ENCODE data around the gene BAG3.

The BAG3 gene

DNA sequence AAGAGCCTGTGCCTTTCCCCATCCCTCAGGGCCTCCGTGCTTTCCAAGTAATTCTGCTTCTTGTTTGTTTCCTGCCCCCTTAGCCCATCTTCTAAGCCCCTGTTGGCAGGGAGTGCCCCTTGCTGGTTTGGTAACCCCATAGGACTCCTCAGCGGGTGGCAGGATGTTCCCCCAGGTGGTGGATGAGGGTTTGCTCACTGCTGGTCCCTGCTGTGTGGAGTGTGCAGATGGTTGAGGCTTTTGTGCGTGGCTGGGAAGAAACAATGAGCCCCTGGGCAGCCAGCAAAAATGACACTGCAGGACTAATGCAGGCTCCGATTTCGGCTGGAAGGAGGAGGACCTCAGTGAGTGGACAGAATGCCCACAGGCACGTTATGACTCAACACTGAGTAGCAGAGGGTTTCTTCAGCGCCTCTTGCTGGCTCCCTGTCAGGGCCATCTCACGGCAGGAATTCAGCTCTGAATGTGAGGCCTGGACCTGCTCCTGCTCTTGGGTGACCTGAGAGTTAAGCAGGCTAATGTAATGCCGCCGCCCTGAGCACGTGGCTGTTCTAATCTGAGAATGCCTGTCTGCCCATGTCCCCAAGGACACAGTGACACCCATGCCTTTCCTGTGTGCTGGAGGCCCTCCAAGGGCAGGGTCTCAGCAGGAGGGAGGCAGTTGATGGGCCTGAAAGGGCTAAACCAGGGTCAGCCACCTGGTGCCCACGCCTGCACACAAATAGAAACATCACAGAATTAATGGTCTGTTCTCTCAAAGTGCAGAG, 16.6 kb downstream of the BAG3 start:
- peak; percentile 61 for DNase-seq (ENCODE audit: low spot score)

- DNase-seq (ENCODE audit: low spot score): no peak
These were observed 17.3 kb downstream of the BAG3 start for GRCh38 chr10:119668461-119668860.

- DNase-seq (ENCODE audit: low spot score): no peak
These were observed 18.2 kb downstream of the BAG3 start for GRCh38 chr10:119669331-119669730.

- no peak for DNase-seq (ENCODE audit: low spot score)
These were observed 18.9 kb downstream of the BAG3 start for GRCh38 chr10:119669975-119670640.

GRCh38 chr10:119670717-119671116, 19.5 kb downstream of the BAG3 start:
- DNase-seq (ENCODE audit: low spot score): no peak

DNA sequence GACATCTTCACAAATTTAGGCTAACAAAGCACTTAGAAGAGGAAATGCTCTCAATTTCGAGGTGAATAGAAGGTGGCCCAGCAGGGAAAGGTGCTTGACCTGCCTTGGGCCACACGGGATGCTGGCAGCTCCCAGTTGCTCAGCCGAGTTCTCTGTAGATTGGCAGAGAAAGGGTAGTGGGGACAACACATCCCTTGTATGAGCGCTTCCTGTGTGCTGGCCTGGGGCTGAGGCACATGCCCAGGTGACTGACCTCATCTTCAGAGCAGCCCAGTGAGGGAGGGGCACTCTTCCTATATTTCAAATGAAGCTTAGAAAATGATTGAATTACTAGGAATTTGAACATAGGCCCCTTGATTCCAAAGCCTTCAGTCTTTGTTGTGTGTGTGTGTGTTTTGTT, 20.2 kb downstream of the BAG3 start:
- no peak for DNase-seq (ENCODE audit: low spot score)

GRCh38 chr10:119672291-119672690, 21.1 kb downstream of the BAG3 start:
- no peak for DNase-seq (ENCODE audit: low spot score)

DNA sequence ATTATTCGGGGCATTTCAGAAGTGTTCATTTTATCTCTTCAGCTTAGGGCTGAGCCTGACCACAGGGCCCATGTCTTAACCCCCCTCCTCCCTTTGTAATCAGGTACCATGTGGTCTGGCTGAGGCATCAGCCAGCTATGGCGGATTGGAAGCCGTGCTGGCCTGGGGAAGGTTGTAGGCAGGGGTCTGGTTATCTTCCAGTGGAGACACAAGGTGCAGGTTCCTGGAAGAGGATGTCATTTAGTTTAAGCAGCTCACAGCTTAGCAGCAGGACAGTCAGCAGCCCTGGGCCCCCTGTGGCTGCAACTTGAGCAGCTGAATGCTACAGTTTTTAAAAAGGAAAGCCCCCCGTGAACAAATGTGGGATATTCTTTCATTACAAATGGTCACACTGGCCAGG, 22.1 kb downstream of the BAG3 start:
- DNase-seq (ENCODE audit: low spot score): no peak

DNA sequence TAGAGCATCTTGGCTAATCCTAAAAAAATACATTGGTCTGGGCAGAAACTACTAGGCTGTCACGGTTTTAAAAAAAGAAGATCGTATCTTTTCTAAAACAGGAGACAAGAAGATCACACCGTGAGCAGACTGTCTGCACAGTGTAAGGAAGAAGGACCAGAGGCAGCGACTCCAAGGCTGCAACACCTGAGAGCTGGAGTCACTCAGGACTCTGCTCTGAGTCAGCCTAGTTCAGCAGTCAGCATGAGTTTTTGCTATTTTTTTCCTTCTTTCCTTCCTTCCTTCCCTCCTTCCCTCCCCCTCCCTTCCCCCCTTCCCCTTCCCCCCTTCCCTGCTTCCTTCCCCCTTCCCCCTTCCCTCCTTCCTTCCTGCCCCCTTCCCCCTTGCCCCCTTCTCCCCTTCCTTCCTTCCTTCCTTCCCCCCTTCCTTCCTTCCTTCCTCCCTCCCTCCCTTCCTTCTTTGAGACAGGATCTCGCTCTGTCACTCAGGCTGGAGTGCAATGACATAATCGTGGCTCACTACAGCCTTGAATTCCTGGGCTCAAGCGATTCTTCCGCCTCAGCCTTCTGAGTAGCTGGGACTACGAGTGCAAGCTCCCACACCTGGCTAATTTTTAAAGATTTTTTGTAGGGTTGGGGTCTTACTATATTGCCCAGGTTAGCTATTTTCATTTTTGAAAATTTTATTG, 24.4 kb downstream of the BAG3 start:
- no peak for DNase-seq (ENCODE audit: low spot score)

DNA sequence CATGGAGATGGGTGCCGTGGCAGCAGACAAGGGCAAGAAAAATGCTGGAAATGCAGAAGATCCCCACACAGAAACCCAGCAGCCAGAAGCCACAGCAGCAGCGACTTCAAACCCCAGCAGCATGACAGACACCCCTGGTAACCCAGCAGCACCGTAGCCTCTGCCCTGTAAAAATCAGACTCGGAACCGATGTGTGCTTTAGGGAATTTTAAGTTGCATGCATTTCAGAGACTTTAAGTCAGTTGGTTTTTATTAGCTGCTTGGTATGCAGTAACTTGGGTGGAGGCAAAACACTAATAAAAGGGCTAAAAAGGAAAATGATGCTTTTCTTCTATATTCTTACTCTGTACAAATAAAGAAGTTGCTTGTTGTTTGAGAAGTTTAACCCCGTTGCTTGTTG, 25.9 kb downstream of the BAG3 start:
- DNase-seq (ENCODE audit: low spot score): no peak

- DNase-seq (ENCODE audit: low spot score): no peak
These were observed 26.9 kb downstream of the BAG3 start for GRCh38 chr10:119677904-119678755.

- DNase-seq (ENCODE audit: low spot score): no peak
These were observed 28.3 kb downstream of the BAG3 start for GRCh38 chr10:119679480-119679829.

DNA sequence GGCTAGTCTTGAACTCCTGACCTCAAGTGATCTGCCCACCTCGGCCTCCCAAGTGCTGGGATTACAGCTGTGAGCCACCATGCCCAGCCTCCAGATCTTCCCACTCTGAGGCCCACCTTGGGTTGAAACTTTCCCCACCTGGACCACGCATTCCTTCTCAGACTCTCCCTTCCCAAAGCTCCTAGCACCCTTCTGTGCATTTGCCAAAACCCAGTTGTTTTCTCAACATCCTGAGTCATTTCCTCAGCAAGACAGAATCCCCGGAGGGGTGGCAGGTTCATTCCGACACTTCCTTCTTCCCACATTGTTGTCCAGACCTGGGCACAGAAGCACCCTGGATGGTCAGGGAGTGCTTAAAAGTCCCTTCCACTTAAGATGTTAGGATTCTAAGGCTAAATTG, 28.9 kb downstream of the BAG3 start:
- no peak for DNase-seq (ENCODE audit: low spot score)

GRCh38 chr10:119680650-119681081, 29.5 kb downstream of the BAG3 start:
- DNase-seq (ENCODE audit: low spot score): no peak

DNA sequence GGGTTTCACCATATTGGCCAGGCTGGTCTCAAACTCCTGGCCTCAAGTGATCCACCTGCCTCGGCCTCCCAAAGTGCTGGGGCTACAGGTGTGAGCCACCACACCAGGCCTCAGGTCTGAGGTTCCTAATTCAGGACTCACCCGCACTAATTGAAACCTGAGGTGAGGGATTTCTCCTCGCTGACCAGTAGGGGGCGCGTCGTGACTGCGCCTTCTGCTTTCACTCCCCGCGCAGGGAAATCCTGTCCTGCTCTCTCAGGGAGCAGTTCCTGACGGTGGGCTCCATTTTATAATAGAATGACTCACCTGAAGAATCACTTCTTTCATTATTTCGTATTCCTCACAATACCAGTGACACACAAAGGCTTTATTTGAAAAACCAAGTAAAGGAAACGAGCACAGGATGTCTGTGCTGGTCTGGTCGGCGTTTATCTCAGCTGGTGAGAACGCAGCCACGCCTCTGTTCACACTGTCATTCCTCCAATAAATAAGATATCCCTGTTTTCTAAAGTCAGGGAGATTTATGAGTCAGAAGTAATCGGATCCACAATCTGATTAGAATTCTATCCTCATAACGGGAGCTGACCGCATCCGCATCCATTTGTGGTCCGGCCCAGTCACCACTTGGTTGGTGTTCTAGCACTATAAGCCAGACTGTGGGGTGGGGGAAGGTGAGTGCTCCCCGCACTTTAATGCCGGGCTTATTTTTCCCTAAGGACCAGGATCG, 35.4 kb downstream of the BAG3 start:
- peak; percentile 81 for DNase-seq (ENCODE audit: low spot score)

DNA sequence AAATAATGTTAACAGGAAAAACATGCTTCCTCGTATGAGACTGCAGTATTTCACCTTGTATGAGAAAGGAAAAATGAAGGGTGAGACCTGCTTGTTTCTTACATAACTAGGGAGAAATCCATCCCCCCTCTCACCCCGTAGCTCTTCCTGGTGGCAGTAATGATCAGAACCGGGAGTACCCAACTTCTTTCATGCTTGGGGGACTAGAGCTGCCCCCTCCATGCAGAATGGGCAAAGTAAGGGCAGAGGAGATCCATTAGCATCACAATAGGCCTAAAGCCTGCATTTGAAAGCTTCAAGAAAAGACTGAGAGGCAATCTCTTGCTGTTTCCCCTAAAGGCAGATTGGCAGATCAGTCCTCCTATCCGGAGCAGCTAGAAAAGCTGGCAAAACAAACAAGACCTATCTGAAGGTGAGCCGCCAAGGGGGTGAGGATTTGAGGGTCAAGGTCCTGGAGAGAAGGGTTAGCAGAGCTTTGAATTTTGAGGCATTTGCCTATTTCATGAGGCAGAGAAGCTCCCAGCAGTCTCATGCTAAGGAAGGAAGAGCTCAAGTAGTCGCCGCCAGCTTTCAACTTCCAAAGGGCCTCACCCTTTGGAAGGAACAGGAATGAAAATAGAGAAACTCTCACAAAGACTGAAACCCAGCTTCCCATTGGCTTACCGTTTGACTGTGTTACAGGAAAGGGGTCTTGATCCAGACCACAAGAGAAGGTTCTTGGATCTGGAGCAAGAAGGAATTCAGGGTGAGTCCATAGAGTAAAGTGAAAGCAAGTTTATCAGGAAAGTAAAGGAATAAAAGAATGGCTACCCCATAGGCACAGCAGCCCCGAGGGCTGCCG, 36.2 kb downstream of the BAG3 start:
- peak; percentile 21 for DNase-seq (ENCODE audit: low spot score)

GRCh38 chr10:119688033-119688508, 36.9 kb downstream of the BAG3 start:
- peak; percentile 30 for DNase-seq (ENCODE audit: low spot score)

DNA sequence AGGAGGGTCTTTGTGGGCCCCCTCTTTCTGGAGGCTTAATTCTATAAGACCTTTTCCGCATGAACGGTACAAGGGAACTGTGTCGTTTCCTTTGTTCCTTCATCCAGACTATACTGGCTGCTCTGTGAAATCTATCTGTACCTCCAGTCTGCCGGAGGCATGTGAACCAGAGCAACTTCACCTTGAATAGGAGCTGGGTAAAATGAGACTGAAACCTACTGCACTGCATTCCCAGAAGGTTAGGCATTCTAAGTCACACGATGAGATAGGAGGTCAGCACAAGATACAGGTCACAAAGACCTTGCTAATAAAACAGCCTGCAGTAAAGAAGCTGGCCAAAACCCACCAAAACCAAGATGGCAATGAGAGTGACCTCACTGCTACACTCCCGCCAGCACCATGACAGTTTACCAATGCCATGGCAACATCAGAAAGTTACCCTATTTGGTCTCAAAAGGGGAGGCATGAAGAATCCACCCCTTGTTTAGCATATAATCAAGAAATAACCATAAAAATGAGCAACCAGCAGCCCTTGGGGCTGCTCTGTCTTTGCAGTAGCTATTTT, 37.9 kb downstream of the BAG3 start:
- no peak for DNase-seq (ENCODE audit: low spot score)

DNA sequence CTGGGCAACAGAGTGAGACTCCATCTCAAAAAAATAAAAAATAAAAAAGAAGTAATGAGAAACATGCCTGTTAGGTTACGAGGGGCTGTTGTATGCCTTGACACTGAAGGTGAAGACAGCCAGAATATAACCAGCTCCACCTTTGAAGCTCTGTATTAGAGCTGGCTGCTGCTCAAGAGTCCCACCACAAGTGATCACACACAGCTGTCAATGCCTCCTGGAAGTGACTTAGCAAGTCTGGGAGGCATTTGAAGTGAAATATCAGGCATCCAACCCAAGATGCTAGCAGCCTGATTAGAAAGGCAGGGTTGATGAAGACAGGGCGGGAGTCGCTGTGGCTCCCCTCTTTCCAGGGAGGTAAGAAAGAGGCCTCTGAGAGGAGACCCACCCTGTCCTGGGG, 40.5 kb downstream of the BAG3 start:
- no peak for DNase-seq (ENCODE audit: low spot score)

DNA sequence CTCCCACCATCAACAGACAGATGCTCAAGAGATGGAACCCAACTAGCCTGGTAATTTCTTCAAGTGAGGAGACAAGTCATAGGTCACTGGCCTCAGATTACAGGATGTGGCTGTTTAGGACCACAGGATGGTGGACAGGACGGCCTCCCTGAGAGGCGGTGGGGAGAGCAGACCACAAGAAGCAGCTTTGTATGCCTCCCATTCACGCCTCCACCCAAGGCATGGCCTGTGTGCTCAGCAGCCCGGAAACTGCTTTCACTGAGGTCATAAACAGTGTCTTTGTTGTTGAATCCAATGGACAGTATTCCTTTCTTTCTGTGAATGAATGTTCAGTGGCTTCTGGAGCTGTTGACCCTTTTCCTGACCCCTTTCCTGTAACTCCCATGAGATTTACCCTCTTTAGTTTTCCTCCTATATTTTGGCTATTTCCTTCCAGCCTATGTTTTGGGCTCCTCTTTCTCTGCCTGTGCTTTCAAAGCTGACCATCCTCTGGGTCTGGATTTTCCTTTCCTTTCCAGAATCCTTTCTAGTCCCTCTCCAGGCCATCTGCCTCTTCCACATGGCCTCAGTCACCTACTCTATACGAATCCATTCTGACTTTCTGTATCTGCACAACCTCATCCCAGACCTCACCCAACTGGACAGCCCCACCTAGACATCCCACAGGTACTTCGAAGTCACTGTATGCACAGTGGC, 42.2 kb downstream of the BAG3 start:
- peak; percentile 83 for DNase-seq (ENCODE audit: low spot score)

Data from SW480 (cell line).